IMR-90 (cell line): ENCODE measurements around the gene MOCS1. TPM values are rescaled to one million over a fixed set of nuclear protein-coding genes. Genes with fewer than 3 reads are reported as not detected.

Experiments used
- ATAC-seq: fragments of 200-7000 bp; cut with Tn5 transposase; 2 replicates; pipeline ENCODE4 v1.9.1; 2020; ENCODE audit warnings: low read depth, mild to moderate bottlenecking, moderate library complexity
- BruUV-seq: library from RNA; stranded (reverse); fragments of 400-500 nt; replicated peaks from 2 replicates; lab custom pipeline; 2021; lab: Mats Ljungman, UMichigan
- CTCF ChIA-PET: fragments of 300-600 bp; formaldehyde crosslinking; extraction: SDS; loops from one replicate; lab custom pipeline; 2021; ENCODE audit warnings: antibody characterized with exemption; lab: Yijun Ruan, JAX
- POLR2A ChIA-PET: fragments of 300-600 bp; sonication (Branson Sonifier 250); formaldehyde crosslinking; loops from one replicate; lab custom pipeline; 2022; ENCODE audit warnings: antibody characterized with exemption; ENCODE audit not compliant: unreplicated experiment; lab: Charles Lee
- DNase-seq: peaks from one replicate; pipeline ENCODE4 v3.0.0; 2013
- H2AFZ ChIP-seq: replicated peaks from 2 replicates; pipeline ENCODE3; 2013; ENCODE audit warnings: low read length, mild to moderate bottlenecking; ENCODE audit not compliant: poor library complexity
- H2AK5ac ChIP-seq: 2 replicates; pipeline ENCODE4 v1.6.1; 2013; ENCODE audit warnings: low read depth, low read length, inconsistent platforms
- H2AK9ac ChIP-seq: replicated peaks from 2 replicates; pipeline ENCODE3; 2013; ENCODE audit warnings: mild to moderate bottlenecking, low read depth, low read length, moderate library complexity; ENCODE audit not compliant: poor library complexity
- H2BK120ac ChIP-seq: 2 replicates; pipeline ENCODE4 v1.6.1; 2013; ENCODE audit warnings: low read depth, low read length, inconsistent platforms
- H2BK15ac ChIP-seq: 3 replicates; pipeline ENCODE4 v1.6.1; 2013; ENCODE audit warnings: low read depth, low read length, inconsistent platforms
- H2BK20ac ChIP-seq: 2 replicates; pipeline ENCODE4 v1.6.1; 2013; ENCODE audit warnings: low read depth, mild to moderate bottlenecking, inconsistent platforms, low read length, moderate library complexity
- H2BK5ac ChIP-seq: 2 replicates; pipeline ENCODE4 v1.6.1; 2013; ENCODE audit warnings: mild to moderate bottlenecking, low read depth, low read length, inconsistent platforms; ENCODE audit not compliant: poor library complexity, severe bottlenecking
- H3K14ac ChIP-seq: replicated peaks from 2 replicates; pipeline ENCODE4 v1.6.1; 2013; ENCODE audit warnings: low read depth, low read length, inconsistent platforms
- H3K18ac ChIP-seq: 2 replicates; pipeline ENCODE4 v1.6.1; 2013; ENCODE audit warnings: low read depth, low read length, control low read depth
- H3K23ac ChIP-seq: 2 replicates; pipeline ENCODE4 v1.6.1; 2013; ENCODE audit warnings: low read depth, low read length, inconsistent platforms
- H3K27ac ChIP-seq: 2 replicates; pipeline ENCODE4 v1.5.1; 2013; ENCODE audit warnings: mild to moderate bottlenecking, control low read depth, low read length; ENCODE audit not compliant: insufficient read depth
- H3K27me3 ChIP-seq: 2 replicates; pipeline ENCODE4 v1.6.1; 2013; ENCODE audit warnings: low read length; ENCODE audit not compliant: control insufficient read depth, insufficient read depth
- H3K36me3 ChIP-seq: 2 replicates; pipeline ENCODE4 v1.6.1; 2013; ENCODE audit warnings: low read length, mixed read lengths; ENCODE audit not compliant: control insufficient read depth, insufficient read depth
- H3K4ac ChIP-seq: 2 replicates; pipeline ENCODE4 v1.6.1; 2013; ENCODE audit warnings: low read depth, low read length, inconsistent platforms
- H3K4me1 ChIP-seq: 2 replicates; pipeline ENCODE4 v1.6.1; 2013; ENCODE audit warnings: low read length, mixed read lengths; ENCODE audit not compliant: control insufficient read depth, insufficient read depth
- H3K4me2 ChIP-seq: 2 replicates; pipeline ENCODE4 v1.6.1; 2013; ENCODE audit warnings: low read depth, mild to moderate bottlenecking, control low read depth, low read length, moderate library complexity
- H3K4me3 ChIP-seq: 2 replicates; pipeline ENCODE4 v1.5.1; 2013; ENCODE audit warnings: low read depth, mild to moderate bottlenecking, control low read depth, low read length, moderate library complexity; ENCODE audit not compliant: insufficient read depth
- H3K56ac ChIP-seq: 2 replicates; pipeline ENCODE4 v1.6.1; 2013; ENCODE audit warnings: low read length, inconsistent platforms; ENCODE audit not compliant: insufficient read depth; ENCODE audit errors: extremely low read depth
- H3K79me1 ChIP-seq, 2 experiments: 2 replicates each; pipeline ENCODE4 v1.6.1; 2013; ENCODE audit warnings: low read length in 2 of 2, inconsistent platforms in 1 of 2, low read depth in 1 of 2
- H3K9ac ChIP-seq: 2 replicates; pipeline ENCODE4 v1.6.1; 2013; ENCODE audit warnings: low read depth, low read length, control low read depth
- H3K9me1 ChIP-seq: 2 replicates; pipeline ENCODE4 v1.6.1; 2013; ENCODE audit warnings: low read length, inconsistent platforms; ENCODE audit not compliant: insufficient read depth
- H3K9me3 ChIP-seq: 2 replicates; pipeline ENCODE4 v1.6.1; 2013; ENCODE audit warnings: low read length; ENCODE audit not compliant: control insufficient read depth, insufficient read depth
- H4K20me1 ChIP-seq: 2 replicates; pipeline ENCODE4 v1.6.1; 2013; ENCODE audit warnings: low read length, inconsistent platforms; ENCODE audit not compliant: insufficient read depth
- H4K5ac ChIP-seq: 2 replicates; pipeline ENCODE4 v1.6.1; 2013; ENCODE audit warnings: mild to moderate bottlenecking, low read depth, low read length, control low read depth
- H4K8ac ChIP-seq, 2 experiments: 2 replicates each; pipeline ENCODE4 v1.6.1; 2013; ENCODE audit warnings: low read depth in 2 of 2, low read length in 2 of 2, control low read depth in 1 of 2, inconsistent platforms in 1 of 2
- H4K91ac ChIP-seq: 2 replicates; pipeline ENCODE4 v1.6.1; 2013; ENCODE audit warnings: low read depth, low read length, inconsistent platforms; ENCODE audit not compliant: insufficient read depth
- MAZ ChIP-seq: IDR thresholded peaks from 2 replicates; pipeline ENCODE4 v1.6.1; 2012; ENCODE audit warnings: low read depth, mild to moderate bottlenecking, low read length, improper control_type of control experiment, moderate library complexity, borderline replicate concordance
- POLR2A ChIP-seq: IDR thresholded peaks from 2 replicates; pipeline ENCODE4 v1.6.1; 2012; ENCODE audit warnings: mild to moderate bottlenecking, low read depth, low read length
- RFX5 ChIP-seq: IDR thresholded peaks from 2 replicates; pipeline ENCODE4 v1.8.0; 2012; ENCODE audit warnings: low read depth, mild to moderate bottlenecking, low read length, moderate library complexity
- WGBS, 2 experiments: methylation state at CpG; one replicate each; pipeline versions ENCODE4 v1.1.5 to v1.1.7; 2013; ENCODE audit warnings: missing lambda C conversion rate in 2 of 2; ENCODE audit not compliant: insufficient read length in 1 of 2; ENCODE audit errors: extremely low coverage in 2 of 2; 5-methylcytosine and 5-hydroxymethylcytosine counted together
- dilution Hi-C: fragments of 300-500 bp; cut with HindIII; formaldehyde crosslinking; loops from one replicate; pipeline ENCODE4 v1.14.3; 2018; ENCODE audit warnings: low sequenced_read_pairs; ENCODE audit not compliant: unreplicated experiment
- in situ Hi-C: fragments of 300-500 bp; cut with MboI; formaldehyde crosslinking; loops from 3 replicates; pipeline ENCODE4 v1.14.3; 2019; ENCODE audit warnings: low sequenced_read_pairs, inconsistent platforms, mixed read lengths
- intact Hi-C: fragments of 100-400 bp; cut with micrococcal nuclease; formaldehyde crosslinking; loops from 2 replicates; pipeline ENCODE4 v1.10.0; 2022
- polyA plus RNA-seq, 3 experiments: library from polyadenylated mRNA; depleted of rRNA; stranded (reverse); fragments of >200 nt; gene quantifications; 2 replicates each; pipeline ENCODE4 v1.2.3, GENCODE V29; 2012; ENCODE audit warnings: low replicate concordance in 1 of 3
- total RNA-seq: library from RNA; depleted of rRNA; stranded (reverse); fragments of >200 nt; gene quantifications from 2 replicates; pipeline ENCODE4 v1.2.3, GENCODE V29; 2012

Gene MOCS1
- total and polyA plus RNA-seq, 2 of the 4 experiments (the other 2 are of a cell fraction), result 5.5 to 9.5 TPM

DNA sequence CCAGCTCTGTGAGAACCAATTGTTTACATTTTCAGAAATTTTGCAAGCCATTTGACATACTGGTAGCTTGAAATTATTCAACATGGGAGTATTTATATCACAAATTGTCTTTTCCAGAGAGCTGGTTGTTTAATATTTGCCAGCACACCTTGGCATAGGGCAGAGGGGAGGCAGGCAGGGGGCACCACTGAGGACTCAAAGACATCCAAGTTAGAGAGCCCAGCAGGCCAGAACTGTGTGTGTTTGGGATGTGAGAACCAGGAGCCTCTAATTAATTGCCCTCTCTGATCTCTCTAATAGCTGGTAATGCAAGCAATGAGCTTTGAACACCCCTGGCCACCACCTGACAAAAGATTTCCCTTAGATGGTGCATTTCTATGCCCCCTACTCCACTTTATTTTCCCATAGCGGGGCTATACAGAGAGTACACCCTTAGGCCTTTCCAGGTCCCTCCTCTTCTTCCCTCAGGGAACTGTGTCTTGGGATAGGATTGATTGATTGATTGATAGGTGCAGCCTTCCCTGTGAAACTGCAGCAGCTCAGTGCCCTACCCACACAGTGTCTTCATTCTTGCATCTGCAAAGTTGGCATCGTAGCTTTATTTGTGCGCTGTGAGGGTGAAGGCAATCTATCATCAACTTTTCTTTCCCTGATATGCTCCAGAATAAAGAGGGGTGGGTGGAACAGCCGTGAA is 29.2 kb downstream of the MOCS1 start:
- no peak overlapping the region for H2BK20ac ChIP-seq
- DNase-seq, result no peak

More for the DNA sequence above, 29.2 kb downstream of the MOCS1 start:
- no peak overlapping the region for H3K14ac ChIP-seq
- H2AFZ ChIP-seq, result no peak overlapping the region
- H3K27me3 ChIP-seq, result no peaks in the 10 kb centered on the region
- no peaks in the 10 kb centered on the region; the same call in 1 of the 2 replicates for H3K9me1 ChIP-seq
- no peak overlapping the region for H3K18ac ChIP-seq
- ChIA-PET CTCF (interaction anchor here (1.1 kb wide), 1 partner anchor 39 kb away, joined by 5 read pairs; no protein-coding TSS in a partner anchor), POLR2A (no interaction called here)
- no peak overlapping the region for H4K91ac ChIP-seq
- peaks cover 32% of the 10 kb centered on the region; the same call in 1 of the 2 replicates for H3K36me3 ChIP-seq
- no peak overlapping the region for H3K4me3 ChIP-seq
- H2BK15ac ChIP-seq, result no peak overlapping the region
- no peaks in the 10 kb centered on the region for H4K20me1 ChIP-seq
- H3K9ac ChIP-seq, result no peak overlapping the region
- no peak overlapping the region for H3K56ac ChIP-seq
- H2BK120ac ChIP-seq, result no peak overlapping the region
- dilution Hi-C loops (no loop called here), in situ Hi-C loops (no loop called here), intact Hi-C loops (loop anchor here (10.0 kb wide), 1 partner anchor 400 kb away; no protein-coding TSS in a partner anchor)
- ATAC-seq, result no peak
- no peak overlapping the region for H4K5ac ChIP-seq
- no CpG with 5 or more reads among the region's 4 CpGs for WGBS, 2 experiments
- H2BK5ac ChIP-seq, result no peak overlapping the region
- no peak overlapping the region for H3K4ac ChIP-seq
- no peaks in the 10 kb centered on the region for H3K4me1 ChIP-seq
- no peak overlapping the region for H3K27ac ChIP-seq
- BruUV-seq, result no TSS peak
- no peak overlapping the region for H4K8ac ChIP-seq
- H2AK5ac ChIP-seq, result no peak overlapping the region
- H3K79me1 ChIP-seq, result no peaks in the 10 kb centered on the region
- H3K9me3 ChIP-seq, result no peaks in the 10 kb centered on the region
- no peak overlapping the region for H3K23ac ChIP-seq
- no peak for TF ChIP-seq MAZ
- no peak for TF ChIP-seq RFX5
- TF ChIP-seq POLR2A, result no peak
- H2AK9ac ChIP-seq, result no peak overlapping the region
- no peak overlapping the region for H3K4me2 ChIP-seq
